ENCODE data around the gene KLF15.

GRCh38 chr3:126380011-126380768 lies 23.0 kb upstream of the KLF15 start:
- TF ChIP-seq CTCF (IDR thresholded peaks at IDR 0.05), result no peak
- no peak for TF ChIP-seq REST (IDR thresholded peaks at IDR 0.05)
- no peak for TF ChIP-seq POLR2AphosphoS2 (conservative IDR thresholded peaks at IDR 0.05; ENCODE audit: low read length)
- no peak for TF ChIP-seq E2F6 (IDR thresholded peaks at IDR 0.05; ENCODE audit: borderline replicate concordance, low read depth)
- TF ChIP-seq JUN (IDR thresholded peaks at IDR 0.05), result no peak
- TF ChIP-seq BHLHE40 (IDR thresholded peaks at IDR 0.05; ENCODE audit: low read depth, low read length), result no peak
- TF ChIP-seq KDM5A (IDR thresholded peaks at IDR 0.05), result no peak
- TF ChIP-seq ZSCAN20 (CRISPR knock-in tag; IDR thresholded peaks at IDR 0.05), result no peak
- no peak for TF ChIP-seq EP300 (IDR thresholded peaks at IDR 0.05)
